Cerebellar nuclear complex (tissue), 1 donor: ENCODE results near the gene TLR9.
"Not testable (repeated sequence)": the region's sequence is repeated elsewhere in the genome, so short reads cannot be mapped to it uniquely, and the experiment has no call there.

Experiments used
- DNase-seq, 2 experiments: peaks; one replicate each; lab custom pipeline; 2025; lab: John Stamatoyannopoulos, UW

Gene TLR9

GRCh38 chr3:52195291-52195597 lies 30.2 kb downstream of the TLR9 start:
- DNase-seq = no peak

GRCh38 chr3:52194485-52195290 lies 30.8 kb downstream of the TLR9 start:
- no peak for DNase-seq

GRCh38 chr3:52193065-52193464 lies 32.4 kb downstream of the TLR9 start:
- no peak for DNase-seq

GRCh38 chr3:52191663-52192062 lies 33.8 kb downstream of the TLR9 start:
- no peak for DNase-seq

GRCh38 chr3:52190294-52191074 lies 35.0 kb downstream of the TLR9 start:
- no peak for DNase-seq

GRCh38 chr3:52188556-52188955 lies 36.9 kb downstream of the TLR9 start:
- no peak for DNase-seq

- no peak for DNase-seq
Observed at GRCh38 chr3:52186729-52187128, 38.7 kb downstream of the TLR9 start.

- no peak for DNase-seq
Observed at GRCh38 chr3:52185837-52186236, 39.6 kb downstream of the TLR9 start.

- DNase-seq = no peak
Observed at GRCh38 chr3:52185311-52185710, 40.1 kb downstream of the TLR9 start.

- no peak for DNase-seq
Observed at GRCh38 chr3:52184690-52185089, 40.8 kb downstream of the TLR9 start.

GRCh38 chr3:52183786-52184445 lies 41.5 kb downstream of the TLR9 start:
- DNase-seq = no peak

GRCh38 chr3:52182691-52183090 lies 42.8 kb downstream of the TLR9 start:
- DNase-seq = no peak

- DNase-seq = no peak
Observed at GRCh38 chr3:52182196-52182595, 43.2 kb downstream of the TLR9 start.

GRCh38 chr3:52181543-52181942 lies 43.9 kb downstream of the TLR9 start:
- DNase-seq = no peak

GRCh38 chr3:52178537-52178936 lies 46.9 kb downstream of the TLR9 start:
- DNase-seq = no peak

- not testable (repeated sequence) for DNase-seq
Observed at GRCh38 chr3:52178126-52178525, 47.3 kb downstream of the TLR9 start.

GRCh38 chr3:52177701-52178042 lies 47.8 kb downstream of the TLR9 start:
- no peak for DNase-seq

GRCh38 chr3:52176951-52177700 lies 48.3 kb downstream of the TLR9 start:
- no peak for DNase-seq

- no peak for DNase-seq
Observed at GRCh38 chr3:52176180-52176752, 49.2 kb downstream of the TLR9 start.

GRCh38 chr3:52175416-52176179 lies 49.8 kb downstream of the TLR9 start:
- no peak for DNase-seq

- DNase-seq = no peak
Observed at GRCh38 chr3:52174896-52175295, 50.5 kb downstream of the TLR9 start.
